HG02852 (cell line): Measurements from ENCODE around the gene PLEKHG2.
A peak's percentile ranks its signal among the peaks of the same experiment; 100 is the strongest.
"Not testable (repeated sequence)": the region's sequence is repeated elsewhere in the genome, so short reads cannot be mapped to it uniquely, and the experiment has no call there.

Source experiments
- ATAC-seq: cut with Tn5 transposase; IDR thresholded peaks from one replicate; pipeline ENCODE4 v1.9.1; 2021; ENCODE audit warnings: mild to moderate bottlenecking, moderate library complexity; ENCODE audit not compliant: unreplicated experiment

PLEKHG2 gene

DNA sequence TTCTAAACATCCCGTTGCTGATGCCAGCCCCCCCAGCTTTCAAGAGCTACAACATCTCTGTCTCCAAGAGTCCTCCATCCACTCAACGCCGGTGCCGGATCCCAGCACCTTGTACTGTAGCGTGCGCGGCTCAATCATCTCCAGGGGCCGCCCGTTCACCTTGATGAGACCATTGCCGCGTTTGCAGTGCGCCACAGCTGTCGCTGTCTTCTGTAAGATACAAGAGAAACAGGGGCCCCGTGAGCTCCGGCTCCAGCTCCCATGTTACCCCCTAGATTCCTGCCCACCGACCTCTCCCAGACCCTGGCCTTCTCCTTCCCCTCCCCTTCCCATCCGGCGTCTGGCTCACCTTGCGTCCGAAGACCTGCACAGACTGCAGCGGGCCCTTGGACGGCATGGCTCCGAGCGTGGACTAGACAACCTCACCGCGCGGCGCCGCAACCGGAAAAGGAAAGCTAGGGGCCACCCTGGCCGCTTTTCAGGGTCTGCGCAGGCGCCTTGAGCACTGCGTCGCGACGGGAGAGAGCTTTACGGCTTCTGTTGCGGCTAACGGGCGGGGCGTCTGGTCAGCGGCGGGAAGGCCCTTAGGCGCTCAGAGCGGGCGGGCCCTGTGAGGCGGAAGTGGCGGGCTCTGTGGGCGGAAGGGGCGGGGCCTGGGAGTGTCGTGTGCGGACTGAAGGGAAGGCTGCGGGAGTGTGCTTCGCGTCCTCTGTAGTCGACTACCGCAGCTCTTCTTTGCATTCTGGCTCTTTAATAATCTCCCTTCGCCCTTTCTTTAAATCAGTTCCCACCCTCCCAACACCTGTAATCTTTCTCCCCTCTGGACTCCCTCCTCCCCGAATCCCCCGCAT, 23.3 kb downstream of the PLEKHG2 start, which contains the start of gene RPS16:
TSS of gene RPS16 (minus strand) at position 451 of the 851 bp plus-strand sequence. CDS start at position 397, 54 bp downstream.
- ATAC-seq = peak; percentile 66

DNA sequence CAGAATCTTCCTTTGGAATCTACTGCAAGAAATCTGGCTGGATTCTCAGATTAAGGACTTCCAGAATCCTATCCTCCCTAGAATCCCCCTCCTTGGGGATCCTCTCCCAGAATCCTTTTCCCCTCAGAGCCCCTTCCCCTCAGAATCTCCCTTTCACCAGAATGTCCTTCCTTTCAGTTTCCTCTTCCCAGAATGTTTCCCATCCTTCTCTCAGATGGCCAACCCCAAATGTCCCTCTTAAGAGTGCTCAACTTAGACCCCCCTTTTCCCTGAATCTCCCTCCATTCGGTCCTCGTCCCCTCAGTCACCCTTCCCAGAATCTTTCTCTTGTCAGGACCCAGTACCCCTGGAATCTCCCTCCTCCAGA, 23.9 kb downstream of the PLEKHG2 start:
- no peak for ATAC-seq

DNA sequence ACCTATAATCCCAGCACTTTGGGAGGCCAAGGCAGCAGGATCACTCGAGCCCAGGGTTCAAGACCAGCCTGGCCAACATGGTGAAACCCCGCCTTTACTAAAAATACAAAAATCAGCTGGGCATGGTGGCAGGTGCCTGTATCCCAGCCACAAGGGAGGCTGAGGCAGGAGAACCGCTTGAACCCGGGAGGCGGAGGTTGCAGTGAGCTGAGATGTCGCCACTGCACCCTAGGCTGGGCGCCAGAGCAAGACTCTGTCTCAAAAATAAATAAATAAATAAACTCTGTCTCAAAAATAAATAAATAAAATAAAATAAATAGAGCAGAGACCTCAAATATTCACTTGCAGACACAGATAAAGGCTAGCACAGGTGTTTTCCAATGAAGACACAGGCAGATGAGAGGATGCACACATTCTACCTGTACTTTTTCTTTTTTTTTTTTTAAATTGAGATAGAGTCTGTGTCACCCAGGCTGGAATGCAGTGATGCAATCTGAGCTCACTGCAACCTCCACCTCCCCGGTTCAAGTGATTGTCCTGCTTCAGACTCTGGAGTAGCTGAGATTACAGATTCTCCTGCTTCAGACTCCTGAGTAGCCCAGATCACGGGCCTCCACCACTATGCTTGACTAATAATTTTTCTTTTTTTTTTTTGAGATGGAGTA, 25.9 kb downstream of the PLEKHG2 start:
- no peak for ATAC-seq

DNA sequence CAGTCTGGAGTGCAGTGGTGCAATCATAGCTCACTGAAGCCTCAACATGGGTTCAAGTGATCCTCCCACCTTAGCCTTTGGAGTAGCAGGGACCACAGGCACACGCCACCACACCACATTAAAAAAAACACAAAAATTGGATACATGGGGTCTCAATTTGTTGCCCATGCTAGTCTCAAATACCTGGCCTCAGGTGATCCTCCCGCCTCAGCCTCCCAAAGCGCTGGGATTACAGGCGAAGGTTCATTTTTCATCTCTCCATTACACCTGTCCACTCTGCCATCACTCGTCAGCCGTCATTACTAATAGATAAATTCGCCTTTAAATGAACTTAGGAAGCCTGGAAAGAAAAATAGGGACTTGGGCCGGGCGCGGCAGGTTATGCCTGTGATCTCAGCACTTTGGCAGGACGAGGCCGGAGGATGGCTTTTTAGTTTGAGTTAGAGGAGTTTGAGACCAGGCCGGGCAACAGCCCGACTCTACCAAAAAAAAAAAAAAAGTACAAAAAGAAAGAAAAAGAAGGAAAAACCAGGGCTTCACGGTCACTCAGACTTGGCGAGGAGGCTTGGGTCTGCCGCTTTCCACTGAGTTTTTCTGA, 32.2 kb downstream of the PLEKHG2 start:
- no peak for ATAC-seq

DNA sequence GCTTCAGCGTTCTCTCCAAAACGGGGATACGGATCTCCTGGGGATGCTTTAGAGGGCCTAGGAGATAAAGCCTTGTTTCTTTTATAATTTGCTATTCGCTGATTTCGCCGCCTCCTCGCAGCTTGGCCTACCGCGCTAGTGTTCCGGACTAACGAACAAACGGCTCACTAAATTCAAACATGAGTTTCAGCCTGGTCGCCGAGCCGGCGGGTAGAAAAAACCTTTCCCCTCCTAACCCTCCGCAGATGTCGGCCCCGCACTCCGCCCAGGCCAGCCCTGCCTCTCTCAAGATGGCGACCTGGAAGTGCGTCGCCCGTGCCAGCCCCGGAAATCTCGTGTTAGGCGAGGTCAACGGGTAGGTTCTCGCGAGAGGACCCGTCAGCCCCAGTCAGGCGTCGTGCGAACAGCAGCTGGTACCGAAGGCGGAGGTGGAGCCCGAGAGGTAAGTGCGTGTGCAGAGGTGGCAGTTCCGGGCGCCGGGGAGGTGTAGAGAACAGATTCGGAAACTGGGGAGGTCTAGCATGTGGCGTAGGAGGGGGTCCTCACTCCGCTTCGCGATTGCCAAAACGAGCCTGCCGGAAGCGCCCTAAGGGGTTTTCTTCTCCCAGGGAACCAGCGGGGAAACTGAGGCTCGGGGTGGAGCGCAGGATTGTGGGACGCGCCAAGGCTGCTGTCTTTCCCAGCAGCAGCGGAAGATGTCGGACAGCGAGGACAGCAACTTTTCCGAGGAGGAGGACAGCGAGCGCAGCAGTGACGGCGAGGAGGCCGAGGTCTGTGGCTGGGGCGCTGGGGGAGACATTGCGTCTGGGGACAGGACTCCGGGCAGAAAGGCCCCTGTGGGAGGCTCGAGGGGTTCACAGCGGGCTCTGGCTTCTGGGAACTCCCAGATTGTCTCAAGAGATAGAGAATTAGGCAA, 33.0 kb downstream of the PLEKHG2 start, which contains the start of gene SUPT5H:
TSS of gene SUPT5H (plus strand) at position 387 of the 916 bp plus-strand sequence. CDS start at position 696, 309 bp downstream.
- ATAC-seq = peak; percentile 83

- no peak for ATAC-seq
Observed at GRCh38 chr19:39446365-39447084, 34.1 kb downstream of the PLEKHG2 start.

GRCh38 chr19:39448271-39448670, 35.8 kb downstream of the PLEKHG2 start:
- ATAC-seq = no peak

DNA sequence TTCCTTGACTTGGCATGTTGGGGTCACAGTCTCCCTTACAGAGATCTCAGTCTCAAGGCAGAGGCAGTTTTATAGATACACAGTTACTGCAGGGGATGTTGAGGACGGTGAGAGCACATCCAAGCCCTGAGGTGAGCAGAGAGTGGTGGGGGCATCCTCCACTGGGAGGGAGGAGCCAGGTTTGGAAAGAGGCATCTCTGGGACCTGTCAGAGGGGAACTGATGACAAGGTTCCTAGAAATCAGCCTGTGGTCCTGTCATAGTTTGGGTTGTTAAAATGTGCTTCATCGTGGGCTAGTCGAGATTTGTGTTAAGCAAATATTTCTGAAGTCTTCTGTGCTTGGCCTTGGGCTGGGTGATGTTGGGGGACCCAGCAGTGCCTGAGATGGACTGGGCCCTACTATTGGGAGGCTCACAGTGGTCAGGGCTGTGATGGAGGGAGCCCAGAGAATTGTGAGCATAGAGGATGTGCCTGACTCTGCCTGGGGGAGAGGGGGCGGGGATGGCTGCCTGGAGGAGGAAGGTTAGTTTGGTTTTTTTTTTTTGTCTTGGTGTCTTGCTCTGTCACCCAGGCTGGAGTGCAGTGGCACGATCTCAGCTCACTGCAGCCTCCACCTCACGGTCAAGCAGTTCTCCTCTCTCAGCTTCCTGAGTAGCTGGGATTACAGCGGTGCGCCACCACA, 36.8 kb downstream of the PLEKHG2 start:
- no peak for ATAC-seq

DNA sequence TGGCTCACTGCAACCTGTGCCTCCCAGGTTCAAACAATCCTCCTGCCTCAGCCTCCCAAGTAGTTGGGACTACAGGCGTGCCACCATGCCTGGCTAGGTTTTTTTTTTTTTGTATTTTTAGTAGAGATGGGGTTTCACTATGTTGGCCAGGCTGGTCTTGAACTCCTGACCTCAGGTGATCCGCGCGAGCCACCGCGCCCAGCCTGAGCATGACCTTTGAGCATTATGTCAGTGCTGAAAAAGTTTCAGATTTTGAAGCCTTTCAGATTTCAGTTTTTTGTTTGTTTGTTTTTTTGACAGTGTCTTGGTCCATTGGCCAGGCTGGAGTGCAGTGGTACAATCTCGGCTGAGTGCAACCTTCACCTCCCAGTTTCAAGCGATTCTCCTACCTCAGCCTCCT, 38.8 kb downstream of the PLEKHG2 start:
- ATAC-seq = not testable (repeated sequence)

- ATAC-seq = no peak
Observed at GRCh38 chr19:39463403-39463802, 50.9 kb downstream of the PLEKHG2 start.

GRCh38 chr19:39465956-39466747, 53.7 kb downstream of the PLEKHG2 start:
- ATAC-seq = no peak

- no peak for ATAC-seq
Observed at GRCh38 chr19:39467941-39468340, 55.5 kb downstream of the PLEKHG2 start.

DNA sequence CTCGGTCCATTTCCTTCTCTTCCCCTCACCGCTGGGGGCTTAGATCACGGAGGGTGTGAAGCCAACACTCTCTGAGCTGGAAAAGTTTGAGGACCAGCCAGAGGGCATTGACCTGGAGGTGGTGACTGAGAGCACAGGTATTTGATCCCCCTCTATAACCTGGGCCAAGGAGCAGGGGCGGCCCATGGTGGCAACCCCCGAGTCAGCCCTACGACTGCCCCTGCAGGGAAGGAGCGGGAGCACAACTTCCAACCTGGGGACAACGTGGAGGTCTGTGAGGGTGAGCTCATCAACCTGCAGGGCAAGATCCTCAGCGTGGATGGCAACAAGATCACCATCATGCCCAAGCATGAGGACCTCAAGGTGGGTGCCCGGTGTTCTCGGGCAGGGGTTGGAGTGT, 56.6 kb downstream of the PLEKHG2 start:
- no peak for ATAC-seq

- ATAC-seq = no peak
Observed at GRCh38 chr19:39469567-39469966, 57.1 kb downstream of the PLEKHG2 start.

GRCh38 chr19:39470724-39471339, 58.4 kb downstream of the PLEKHG2 start:
- no peak for ATAC-seq

GRCh38 chr19:39471756-39472536, 59.5 kb downstream of the PLEKHG2 start:
- no peak for ATAC-seq

GRCh38 chr19:39472746-39473442, 60.4 kb downstream of the PLEKHG2 start:
- no peak for ATAC-seq
